ENCODE measurements around the gene ELN. TPM values are rescaled to one million over a fixed set of nuclear protein-coding genes. Genes with fewer than 3 reads are reported as not detected.
"Not testable (repeated sequence)": the region's sequence is repeated elsewhere in the genome, so short reads cannot be mapped to it uniquely, and the experiment has no call there.

The ELN gene
- total and polyA plus RNA-seq, 11 donors, result 17.4 to 81.1 (median 42.8) TPM

- intact Hi-C loops (cut with DNase I), result no loop called here
- Histone ChIP-seq H3K36me3 (no peaks in the 10 kb centered on the region), H3K27ac (no peak overlapping the region), H3K9me3 (no peaks in the 10 kb centered on the region), H3K4me1 (peaks cover 0 to 24% (median 9%) of the 10 kb centered on the region in 12 donors), H3K4me3 (no peak overlapping the region), H3K27me3 (no peaks in the 10 kb centered on the region)
- 87 to 93% (median 89%) methylated on average over 14 of the region's 14 CpGs for WGBS, 4 donors
- no peak for TF ChIP-seq POLR2A (IDR thresholded peaks at IDR 0.05)
- no peak for TF ChIP-seq CTCF (IDR thresholded peaks at IDR 0.05)
- DNase-seq (peak in 1 of 5 donors; percentile 58), ATAC-seq (peak in 3 of 4 donors; percentile 24 to 50 (median 27))
Measured at GRCh38 chr7:74009719-74010118, 18.3 kb upstream of the ELN start.

GRCh38 chr7:74010407-74010806 is 17.6 kb upstream of the ELN start:
- Histone ChIP-seq H3K36me3 (no peaks in the 10 kb centered on the region), H3K4me3 (no peak overlapping the region), H3K9me3 (no peaks in the 10 kb centered on the region), H3K27ac (no peak overlapping the region), H3K4me1 (peaks cover 0 to 24% (median 9%) of the 10 kb centered on the region in 12 donors), H3K27me3 (no peaks in the 10 kb centered on the region)
- no peak for TF ChIP-seq CTCF (IDR thresholded peaks at IDR 0.05)
- TF ChIP-seq POLR2A (IDR thresholded peaks at IDR 0.05), result no peak
- ATAC-seq (no peak), DNase-seq (peak in 1 of 5 donors; percentile 32)
- intact Hi-C loops (cut with DNase I), result no loop called here
- 70 to 84% (median 72%) methylated on average over 13 to 16 of the region's 16 CpGs for WGBS, 4 donors

DNA sequence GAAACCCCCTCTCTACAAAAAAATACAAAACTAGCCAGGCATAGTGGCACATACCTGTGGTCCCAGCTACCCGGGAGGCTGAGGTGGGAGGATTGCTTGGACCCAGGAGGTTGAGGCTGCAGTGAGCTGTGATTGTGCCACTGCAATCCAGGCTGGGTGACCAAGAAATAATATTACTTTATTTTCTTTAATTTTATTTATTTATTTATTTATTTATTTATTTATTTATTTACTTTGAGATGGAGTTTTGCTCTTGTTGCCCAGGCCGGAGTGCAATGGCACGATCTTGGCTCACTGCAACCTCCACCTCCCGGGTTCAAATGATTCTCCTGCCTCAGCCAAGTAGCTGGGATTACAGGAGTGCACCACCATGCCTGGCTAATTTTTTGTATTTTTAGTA is 16.6 kb upstream of the ELN start:
- ATAC-seq; H3K4me3 ChIP-seq; H3K27me3 ChIP-seq; H3K27ac ChIP-seq; DNase-seq; H3K9me3 ChIP-seq; intact Hi-C loops (cut with DNase I); H3K36me3 ChIP-seq: not testable (repeated sequence)
- 96 to 98% (median 97%) methylated on average over 4 of the region's 4 CpGs for WGBS, 4 donors
- peaks cover 0 to 20% (median 8%) of the 10 kb centered on the region in 12 donors for H3K4me1 ChIP-seq

DNA sequence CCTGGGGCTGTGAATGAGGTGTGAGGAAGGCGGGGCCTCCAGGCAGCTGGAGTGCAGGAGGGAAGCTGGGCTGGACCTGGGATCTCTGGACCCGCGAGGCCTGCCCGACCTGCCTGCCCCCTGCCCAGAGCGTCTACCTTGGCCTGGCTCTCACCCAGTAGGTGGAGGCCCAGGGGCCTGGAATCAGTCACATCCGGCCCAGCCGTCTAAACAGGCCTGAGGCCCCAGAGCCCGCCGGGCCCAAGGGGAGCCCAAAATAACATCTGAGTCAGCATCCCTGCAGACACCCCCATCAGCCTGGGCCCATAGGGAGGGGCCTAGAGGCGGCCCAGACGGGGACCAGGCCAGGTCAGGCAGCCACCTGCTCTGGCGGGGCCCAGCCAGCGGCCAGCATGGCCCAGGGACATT is 15.1 kb upstream of the ELN start:
- no peaks in the 10 kb centered on the region for H3K9me3 ChIP-seq
- no peak overlapping the region for H3K27ac ChIP-seq
- H3K4me1 ChIP-seq, result peaks cover 0 to 13% (median 3%) of the 10 kb centered on the region in 12 donors
- intact Hi-C loops (cut with DNase I), result no loop called here
- ATAC-seq, result peak; percentile 25 to 78 (median 64)
- DNase-seq, result peak in 1 of 5 donors; percentile 67
- H3K4me3 ChIP-seq, result no peak overlapping the region
- H3K27me3 ChIP-seq, result no peaks in the 10 kb centered on the region
- TF ChIP-seq CTCF (IDR thresholded peaks at IDR 0.05), result no peak
- no peak for TF ChIP-seq POLR2A (IDR thresholded peaks at IDR 0.05)
- 55 to 73% (median 64%) methylated on average over 13 of the region's 13 CpGs for WGBS, 4 donors
- no peaks in the 10 kb centered on the region for H3K36me3 ChIP-seq
